Thoracic aorta (tissue), 2 donors: ENCODE results near the gene PDC. TPM values are rescaled to one million over a fixed set of nuclear protein-coding genes. Genes with fewer than 3 reads are reported as not detected.

Experiments used
- ATAC-seq: fragments of 150-250 bp; one replicate; pipeline ENCODE4 v1.8.0; 2017; ENCODE audit warnings: low read depth; ENCODE audit not compliant: insufficient number of reproducible peaks, low FRiP score
- DNase-seq: peaks from one replicate; pipeline ENCODE4 v3.0.0-alpha.2; 2020; ENCODE audit warnings: low spot score
- H3K27ac ChIP-seq, 2 donors: fragments of 200-600 bp; sonication (generic); 1 replicate in 1 of 2; 2 replicates in 1 of 2; pipeline ENCODE4 v1.5.1; 2016; ENCODE audit warnings: mild to moderate bottlenecking in 2 of 2, moderate library complexity in 2 of 2
- H3K27me3 ChIP-seq: fragments of 200-600 bp; sonication (generic); replicated peaks from 2 replicates; pipeline ENCODE4 v1.6.0; 2016; ENCODE audit warnings: mild to moderate bottlenecking; ENCODE audit not compliant: insufficient read depth
- H3K36me3 ChIP-seq: fragments of 200-600 bp; sonication (generic); one replicate; pipeline ENCODE4 v1.5.1; 2016
- H3K4me1 ChIP-seq, 2 donors: fragments of 200-600 bp; sonication (generic); 1 replicate in 1 of 2; 2 replicates in 1 of 2; pipeline versions ENCODE4 v1.5.1 to v1.6.0; 2016; ENCODE audit warnings: low read depth in 2 of 2, mild to moderate bottlenecking in 1 of 2; ENCODE audit not compliant: control insufficient read depth in 1 of 2
- H3K4me3 ChIP-seq: fragments of 200-600 bp; sonication (generic); 2 replicates; pipeline ENCODE4 v1.5.1; 2016; ENCODE audit warnings: mild to moderate bottlenecking
- H3K9me3 ChIP-seq: fragments of 200-600 bp; sonication (generic); 2 replicates; pipeline ENCODE4 v1.5.1; 2016
- CTCF ChIP-seq: fragments of 200-600 bp; sonication (generic); IDR thresholded peaks from one replicate; pipeline ENCODE4 v1.5.1; 2019; ENCODE audit warnings: antibody characterized with exemption
- total RNA-seq, 2 donors: library from RNA; depleted of rRNA; stranded (reverse); fragments of >200 nt; gene quantifications; one replicate each; pipeline versions ENCODE4 v1.1.0 to v1.2.3, GENCODE V29; 2016

The PDC gene
- total RNA-seq, 2 donors from 2014 or later = not detected

GRCh38 chr1:186492531-186493291, 31.8 kb upstream of the PDC start:
- no peak for TF ChIP-seq CTCF
- H3K27me3 ChIP-seq = no peaks in the 10 kb centered on the region
- ATAC-seq (no peak), DNase-seq (no peak)
- no peak overlapping the region for H3K4me3 ChIP-seq
- no peaks in the 10 kb centered on the region for H3K9me3 ChIP-seq
- no peak overlapping the region for H3K27ac ChIP-seq
- no peaks in the 10 kb centered on the region for H3K36me3 ChIP-seq
- H3K4me1 ChIP-seq = peaks cover 0 to 19% of the 10 kb centered on the region in 2 donors

GRCh38 chr1:186491336-186491735, 30.4 kb upstream of the PDC start:
- no peak overlapping the region for H3K4me3 ChIP-seq
- DNase-seq (no peak), ATAC-seq (no peak)
- H3K4me1 ChIP-seq = peaks cover 0 to 19% of the 10 kb centered on the region in 2 donors
- no peaks in the 10 kb centered on the region for H3K27me3 ChIP-seq
- H3K9me3 ChIP-seq = no peaks in the 10 kb centered on the region
- H3K36me3 ChIP-seq = no peaks in the 10 kb centered on the region
- H3K27ac ChIP-seq = no peak overlapping the region
- no peak for TF ChIP-seq CTCF

- no peaks in the 10 kb centered on the region for H3K27me3 ChIP-seq
- H3K4me3 ChIP-seq = no peak overlapping the region
- no peaks in the 10 kb centered on the region for H3K9me3 ChIP-seq
- no peak for ATAC-seq
- H3K36me3 ChIP-seq = no peaks in the 10 kb centered on the region
- H3K27ac ChIP-seq = no peak overlapping the region
- no peak for TF ChIP-seq CTCF
- no peaks in the 10 kb centered on the region for H3K4me1 ChIP-seq
- no peak for DNase-seq
These were observed 26.2 kb upstream of the PDC start for GRCh38 chr1:186487163-186487562.

GRCh38 chr1:186486061-186486460, 25.1 kb upstream of the PDC start:
- H3K4me1 ChIP-seq = no peaks in the 10 kb centered on the region
- no peak for TF ChIP-seq CTCF
- H3K4me3 ChIP-seq = no peak overlapping the region
- H3K9me3 ChIP-seq = no peaks in the 10 kb centered on the region
- H3K27me3 ChIP-seq = no peaks in the 10 kb centered on the region
- no peak for ATAC-seq
- no peak for DNase-seq
- no peaks in the 10 kb centered on the region for H3K36me3 ChIP-seq
- no peak overlapping the region for H3K27ac ChIP-seq

- no peaks in the 10 kb centered on the region for H3K9me3 ChIP-seq
- H3K27ac ChIP-seq = no peak overlapping the region
- H3K4me3 ChIP-seq = no peak overlapping the region
- no peak for DNase-seq
- no peak for TF ChIP-seq CTCF
- no peaks in the 10 kb centered on the region for H3K36me3 ChIP-seq
- no peaks in the 10 kb centered on the region for H3K4me1 ChIP-seq
- ATAC-seq = no peak
- no peaks in the 10 kb centered on the region for H3K27me3 ChIP-seq
These were observed 22.6 kb upstream of the PDC start for GRCh38 chr1:186483561-186483960.
